Measurements from ENCODE around the gene PAF1.
"Not testable (repeated sequence)": the region's sequence is repeated elsewhere in the genome, so short reads cannot be mapped to it uniquely, and the experiment has no call there.

PAF1 gene

DNA sequence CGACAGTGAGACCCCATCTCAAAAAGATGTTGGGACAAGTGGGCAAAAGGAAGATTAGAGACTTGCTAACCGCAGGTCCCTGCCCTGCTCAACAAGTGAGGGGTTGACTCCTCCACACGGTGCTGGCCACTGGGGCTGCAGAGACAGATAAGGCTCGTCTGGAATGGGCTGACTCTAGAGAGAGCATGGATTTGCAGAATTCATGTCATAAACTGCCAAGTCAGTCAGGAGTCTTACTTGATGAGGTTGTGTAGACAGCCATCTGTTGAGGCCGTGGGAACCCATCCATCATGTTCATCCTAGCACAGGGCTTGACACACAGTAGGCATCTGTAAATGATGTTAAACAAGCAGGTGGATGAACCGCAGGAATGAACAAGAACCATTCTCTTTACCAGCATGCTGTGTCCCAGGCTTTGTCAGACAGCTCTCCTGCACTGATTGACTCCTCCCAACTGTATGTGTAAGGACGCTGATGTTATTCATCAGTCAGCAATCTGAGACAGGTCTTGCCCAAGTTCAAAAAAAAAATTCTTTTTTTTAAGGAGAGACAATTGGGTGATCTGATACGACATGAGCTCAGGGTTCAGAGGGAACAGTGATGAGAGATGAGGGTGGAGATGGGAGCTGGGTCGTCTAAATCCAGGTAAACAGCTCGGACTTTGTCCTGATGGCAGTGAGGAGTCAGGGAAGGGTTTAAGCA lies 8.8 kb downstream of the PAF1 start:
- DNase-seq = no peak

DNA sequence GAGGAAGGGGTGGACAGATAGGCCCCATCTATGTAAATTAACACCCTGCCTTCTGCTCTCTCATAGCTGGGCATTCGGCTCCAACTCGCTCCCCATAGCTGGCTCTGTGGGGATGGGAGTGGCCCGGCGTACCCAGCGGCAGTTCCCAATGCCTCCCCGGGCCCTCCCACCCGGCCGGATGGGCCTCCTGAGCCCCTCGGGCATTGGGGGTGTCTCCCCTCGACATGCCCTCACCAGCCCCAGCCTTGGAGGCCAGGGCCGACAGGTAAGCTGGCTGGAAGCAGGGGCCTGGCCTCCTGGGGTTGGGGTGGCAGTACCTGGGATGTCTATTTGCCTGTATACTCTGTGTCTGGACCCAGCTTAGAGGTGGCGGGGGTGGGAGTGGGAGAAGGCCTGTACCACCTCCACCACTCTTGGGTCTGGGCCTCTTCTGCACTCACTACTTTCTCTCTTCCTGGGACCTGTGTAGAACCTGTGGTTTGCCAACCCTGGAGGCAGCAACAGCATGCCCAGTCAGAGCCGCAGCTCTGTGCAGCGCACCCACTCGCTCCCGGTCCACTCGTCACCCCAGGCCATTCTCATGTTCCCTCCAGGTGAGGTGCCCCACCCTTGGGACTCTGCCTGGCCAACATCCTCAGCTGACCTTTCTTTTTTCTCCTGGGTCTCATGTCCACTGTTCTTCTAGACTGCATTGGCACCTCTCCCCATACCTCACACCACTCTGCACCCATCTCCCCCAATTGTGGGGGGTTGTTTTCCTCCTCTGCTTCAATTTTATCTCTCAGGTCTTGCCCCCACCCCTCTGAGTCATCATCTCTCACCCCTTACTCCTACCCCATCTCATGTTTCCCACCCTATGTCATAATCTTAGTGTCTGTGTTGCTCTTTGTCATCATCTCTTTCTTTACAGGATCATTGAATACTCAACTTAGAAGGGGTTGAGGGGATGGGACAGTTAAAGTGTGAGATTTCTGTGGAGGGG lies 10.1 kb downstream of the PAF1 start:
- no peak for DNase-seq

DNA sequence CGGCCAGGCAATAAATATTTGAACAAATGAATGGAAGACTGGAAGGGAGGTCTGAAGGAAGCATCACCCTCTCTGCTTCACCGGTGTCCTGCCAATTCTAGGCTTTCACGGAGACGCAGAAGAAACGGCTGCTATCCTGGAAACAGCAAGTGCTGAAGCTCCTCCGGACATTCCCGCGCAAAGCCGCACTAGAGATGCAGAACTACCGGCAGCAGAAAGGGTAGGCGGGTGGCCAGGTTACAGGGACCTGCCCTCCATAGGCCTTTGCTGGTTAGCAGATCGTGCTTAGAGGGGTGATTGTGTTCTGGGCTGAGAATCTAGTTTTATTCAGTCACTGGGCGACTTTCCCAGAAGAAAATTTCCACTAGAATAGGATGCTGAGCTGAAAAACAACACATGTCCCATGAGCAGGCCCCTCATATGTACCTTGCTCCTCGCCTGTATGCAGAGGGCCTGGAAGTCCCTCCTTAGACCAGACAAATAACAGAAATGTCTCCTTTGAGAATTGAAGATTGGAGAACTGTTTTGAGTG lies 11.0 kb downstream of the PAF1 start:
- DNase-seq = peak; percentile 52

DNA sequence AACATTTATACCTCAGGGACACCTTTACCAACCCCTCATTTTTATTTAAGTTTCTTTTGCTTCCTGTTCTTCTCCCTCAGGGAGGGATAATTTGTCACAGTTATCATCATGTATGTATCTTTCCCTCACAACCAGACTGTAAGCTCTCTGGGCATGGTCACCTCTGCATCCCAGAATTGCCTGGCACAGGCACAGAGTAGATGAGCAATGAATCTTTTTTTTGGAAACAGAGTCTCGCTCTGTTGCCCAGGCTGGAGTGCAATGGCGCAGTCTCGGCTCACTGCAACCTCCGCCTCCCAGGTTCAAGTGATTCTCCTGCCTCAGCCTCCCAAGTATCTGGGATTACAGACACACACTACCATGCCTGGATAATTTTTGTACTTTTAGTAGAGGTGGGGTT lies 11.5 kb downstream of the PAF1 start:
- not testable (repeated sequence) for DNase-seq

DNA sequence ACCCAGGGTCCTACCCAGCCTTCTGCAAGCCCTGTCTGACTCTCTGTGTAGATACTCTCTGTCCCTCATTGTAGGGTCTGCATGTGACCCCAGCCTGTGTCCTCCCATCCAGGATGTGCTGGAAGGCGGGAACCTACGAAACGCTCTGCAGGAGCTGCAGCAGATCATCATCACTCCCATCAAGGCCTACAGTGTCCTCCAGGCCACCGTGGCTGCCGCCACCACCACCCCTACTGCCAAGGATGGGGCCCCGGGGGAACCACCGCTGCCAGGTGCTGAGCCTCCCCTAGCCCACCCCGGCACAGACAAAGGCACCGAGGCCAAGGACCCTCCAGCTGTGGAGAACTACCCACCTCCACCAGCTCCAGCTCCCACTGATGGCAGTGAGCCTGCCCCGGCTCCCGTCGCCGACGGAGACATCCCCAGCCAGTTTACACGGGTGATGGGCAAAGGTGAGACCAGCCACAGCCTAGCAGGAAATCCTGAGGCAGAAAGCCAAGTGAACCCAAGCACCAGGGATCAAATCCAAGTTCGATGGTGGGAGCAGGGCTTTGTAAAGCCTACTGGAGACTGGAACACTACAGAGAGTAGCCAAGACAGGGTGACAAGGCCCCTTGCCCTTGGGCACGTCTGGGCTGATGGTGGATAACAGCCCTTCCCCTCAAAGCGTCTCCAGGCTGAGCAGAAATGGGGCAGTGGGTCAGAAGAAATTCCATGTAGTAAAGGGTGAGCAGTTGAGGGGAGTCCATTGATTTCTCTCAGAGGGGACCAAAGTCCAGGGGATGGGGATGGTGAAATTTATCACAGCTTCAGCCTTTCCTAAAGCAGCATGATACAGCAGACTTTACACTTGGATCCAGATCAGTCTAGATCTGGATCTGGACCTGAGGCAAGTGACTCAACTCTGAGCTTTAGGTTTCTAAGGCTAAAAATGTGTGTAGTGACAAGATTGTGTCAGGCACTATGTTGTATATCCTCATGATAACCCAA lies 13.2 kb downstream of the PAF1 start:
- no peak for DNase-seq

DNA sequence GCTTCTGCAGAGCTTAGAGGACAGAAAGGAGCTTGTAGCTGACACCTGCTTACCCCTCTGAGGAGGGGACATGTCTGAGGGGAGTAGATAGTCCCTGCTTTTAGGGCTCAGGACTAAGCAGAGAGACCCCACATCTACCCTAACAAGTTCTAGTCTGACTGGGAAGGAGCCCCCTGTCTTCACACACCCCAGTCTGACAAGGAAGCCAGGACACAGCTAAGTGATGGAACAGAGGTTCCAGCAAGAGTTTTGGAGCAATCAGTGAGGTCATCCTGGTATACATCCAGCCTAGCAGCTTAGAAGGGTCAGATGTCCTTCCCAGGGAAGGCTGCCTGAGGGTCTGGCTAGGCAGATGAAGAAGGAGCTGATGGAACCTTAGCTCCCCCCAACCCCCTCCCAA lies 15.0 kb downstream of the PAF1 start:
- DNase-seq = no peak

DNA sequence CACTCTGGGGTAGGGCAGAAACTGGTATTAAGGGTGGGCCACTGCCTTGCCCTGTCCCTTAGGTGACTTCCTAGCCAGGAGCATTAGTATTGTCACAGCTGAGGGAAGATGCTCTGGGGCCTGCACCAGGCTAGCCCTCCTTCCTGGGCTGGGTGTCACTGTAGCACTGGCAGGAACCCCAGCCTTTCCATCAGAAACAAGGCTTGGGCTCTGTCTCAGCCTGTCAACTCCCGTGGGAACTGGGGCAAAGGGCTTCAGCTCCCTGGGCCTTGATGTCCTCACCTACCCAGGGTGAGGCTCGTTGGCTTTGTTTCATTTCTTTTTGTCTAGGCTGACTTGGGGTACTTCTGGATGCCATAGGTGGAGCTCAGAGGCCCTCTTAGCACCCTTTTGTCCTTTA lies 18.0 kb downstream of the PAF1 start:
- DNase-seq = no peak

DNA sequence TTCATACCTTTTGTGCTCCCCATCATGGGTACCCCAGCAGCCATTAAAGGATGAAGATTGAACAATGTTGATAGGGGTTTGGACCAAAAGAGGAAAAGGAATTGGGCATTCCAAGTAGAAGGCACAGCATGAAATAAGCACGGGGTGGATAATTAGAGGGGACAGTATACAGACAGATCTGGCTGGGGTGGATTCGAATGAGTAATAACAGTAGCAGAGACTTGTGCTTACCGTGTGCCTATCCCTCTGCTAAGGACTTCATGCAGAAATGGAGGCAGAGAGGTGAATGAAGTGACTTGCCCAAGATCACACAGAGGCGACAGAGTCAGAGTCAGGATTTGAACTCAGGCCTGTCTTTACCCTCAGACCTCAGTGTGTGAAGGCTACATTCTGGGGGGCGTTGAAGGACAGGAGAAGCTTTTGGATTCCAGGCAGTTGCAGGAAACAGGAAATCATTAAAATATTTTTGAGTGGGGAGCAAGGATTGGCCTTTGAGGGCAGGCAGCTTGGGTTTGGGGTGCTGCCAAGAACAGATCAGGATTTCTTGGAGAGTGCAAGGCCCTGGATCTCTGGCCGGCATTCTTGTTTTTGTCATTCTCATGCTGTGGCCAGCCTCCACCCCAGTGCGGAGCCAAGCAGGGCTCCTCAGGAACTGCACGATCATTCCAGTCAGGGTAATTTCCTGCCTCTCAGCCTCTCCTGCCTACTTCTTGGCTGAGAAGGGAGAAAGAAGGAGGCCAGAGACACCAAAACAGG lies 18.7 kb downstream of the PAF1 start:
- peak; percentile 70 for DNase-seq

DNA sequence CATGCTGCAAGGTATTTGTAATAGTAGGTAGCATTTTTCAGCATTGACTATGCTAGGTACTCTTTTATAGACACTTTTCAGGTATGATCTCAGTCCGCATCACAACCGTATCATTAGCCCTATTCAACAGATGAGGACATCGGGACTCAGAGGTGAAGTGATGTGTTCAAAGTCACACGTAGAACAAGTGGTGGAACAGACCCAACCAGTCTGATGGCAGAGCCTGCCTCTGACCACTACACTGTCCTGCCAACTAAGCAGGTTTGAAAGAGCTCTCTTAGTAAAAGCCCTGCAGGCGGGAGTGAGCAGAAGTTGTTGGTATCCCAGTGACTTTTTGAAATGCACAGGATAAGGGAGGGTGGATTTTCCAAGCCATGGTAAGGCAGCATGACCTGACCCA lies 20.2 kb downstream of the PAF1 start:
- DNase-seq = no peak

DNA sequence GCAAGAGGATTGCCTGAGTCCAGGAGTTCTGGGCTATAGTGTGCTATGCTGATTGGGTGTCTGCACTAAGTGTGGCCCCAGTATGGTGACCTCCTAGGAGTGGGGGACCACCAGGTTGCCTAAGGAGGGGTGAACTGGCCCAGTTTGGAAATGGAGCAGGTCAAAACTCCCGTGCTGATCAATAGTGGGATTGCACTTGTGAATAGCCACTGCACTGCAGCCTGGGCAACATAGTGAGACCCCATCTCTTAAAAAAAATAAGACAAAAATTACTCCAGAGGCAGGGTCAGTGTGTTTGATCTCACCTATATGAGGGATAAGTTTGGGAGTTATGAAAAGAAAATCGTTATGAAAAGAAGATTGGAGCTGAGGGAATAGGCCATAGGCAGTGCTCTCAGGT lies 21.7 kb downstream of the PAF1 start:
- DNase-seq = no peak

DNA sequence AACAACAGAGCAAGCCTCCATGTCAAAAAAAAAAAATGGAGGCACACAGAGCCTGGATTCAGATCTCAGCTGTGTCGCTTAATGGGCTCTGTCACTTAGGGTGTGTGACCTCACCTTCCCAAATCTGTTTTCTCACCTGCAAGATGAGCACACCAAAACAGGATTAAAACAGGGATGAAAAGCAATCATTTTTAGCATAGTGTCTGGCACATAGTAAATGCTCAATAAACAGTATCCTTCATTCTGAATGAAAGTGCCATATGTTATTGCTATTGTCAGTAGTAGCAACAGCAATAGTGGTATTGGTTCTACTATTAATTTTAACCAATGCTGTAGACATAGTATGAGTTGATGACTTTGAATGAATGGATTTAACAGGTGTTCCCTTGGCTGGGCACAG lies 25.4 kb downstream of the PAF1 start:
- DNase-seq = no peak

DNA sequence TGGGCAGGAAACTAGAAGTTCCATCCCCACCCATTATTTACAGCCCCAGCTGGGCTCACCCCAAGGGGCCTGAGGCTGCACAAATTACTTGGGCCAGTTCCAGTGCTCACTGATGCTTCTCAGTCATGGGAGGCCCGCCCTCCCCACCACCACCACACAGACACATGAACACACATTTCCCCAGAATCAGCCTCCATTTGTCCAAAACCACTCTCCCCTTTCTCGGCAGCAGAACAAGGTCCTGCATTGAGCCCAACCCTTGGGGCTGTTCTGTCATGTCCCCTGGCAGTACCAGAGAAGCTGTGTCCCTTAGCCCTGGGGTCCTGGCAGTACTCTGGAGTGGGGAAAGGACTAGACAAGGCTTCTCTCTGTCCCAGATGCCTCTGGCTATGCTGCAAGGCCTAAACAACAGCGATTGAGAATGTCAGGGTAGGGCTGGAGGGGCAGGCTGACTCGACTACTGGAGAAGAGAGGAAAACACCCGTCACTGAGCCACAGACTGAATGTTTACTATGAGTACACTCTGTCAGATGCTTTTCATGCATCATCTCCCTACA lies 26.9 kb downstream of the PAF1 start:
- peak; percentile 90 for DNase-seq

DNA sequence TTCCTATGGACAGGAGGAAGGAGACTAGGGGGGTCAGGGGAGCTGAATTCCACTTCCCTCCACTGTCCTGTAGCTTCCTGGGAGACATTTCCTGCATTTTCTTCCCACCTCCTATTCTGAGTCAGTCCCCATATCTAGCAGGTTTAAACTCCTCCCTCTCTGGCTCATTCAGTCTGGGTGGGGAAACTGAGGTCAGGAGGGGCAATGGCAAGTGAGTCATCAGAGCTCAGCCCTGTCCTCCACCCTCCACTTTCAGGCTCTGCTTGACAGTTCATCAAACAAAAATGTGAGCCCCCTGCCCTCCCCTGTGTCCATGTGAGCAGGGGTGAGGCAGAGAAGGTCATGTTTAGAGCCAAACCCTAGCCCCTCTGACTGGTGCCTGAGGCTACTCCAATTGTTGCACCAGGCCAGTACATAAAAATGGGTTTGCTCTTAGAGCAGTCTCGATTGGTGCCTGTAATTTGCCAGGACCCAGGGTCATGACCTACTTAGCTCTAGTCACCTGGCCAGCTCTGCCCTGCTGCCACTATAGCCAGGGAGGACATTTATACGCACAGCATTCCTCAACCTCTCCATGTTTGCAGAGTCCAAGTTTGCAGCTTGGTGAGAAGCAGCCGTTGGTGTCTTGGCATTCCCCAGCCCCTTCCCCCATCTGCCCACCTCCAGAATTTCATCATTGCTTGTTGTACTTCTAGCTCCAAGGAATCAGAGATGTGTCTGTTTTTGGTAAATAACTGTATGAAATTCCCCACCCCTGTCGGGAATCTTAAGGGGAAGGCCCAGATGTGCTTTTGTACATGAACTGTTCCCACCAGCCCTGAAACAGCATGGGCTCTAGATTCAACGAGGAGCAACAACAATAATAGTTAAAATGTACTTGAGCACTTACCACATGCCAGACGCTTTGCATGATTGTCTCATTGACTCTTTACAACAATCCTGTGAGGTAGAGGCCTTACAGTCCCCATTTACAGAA lies 27.9 kb downstream of the PAF1 start:
- DNase-seq = no peak

DNA sequence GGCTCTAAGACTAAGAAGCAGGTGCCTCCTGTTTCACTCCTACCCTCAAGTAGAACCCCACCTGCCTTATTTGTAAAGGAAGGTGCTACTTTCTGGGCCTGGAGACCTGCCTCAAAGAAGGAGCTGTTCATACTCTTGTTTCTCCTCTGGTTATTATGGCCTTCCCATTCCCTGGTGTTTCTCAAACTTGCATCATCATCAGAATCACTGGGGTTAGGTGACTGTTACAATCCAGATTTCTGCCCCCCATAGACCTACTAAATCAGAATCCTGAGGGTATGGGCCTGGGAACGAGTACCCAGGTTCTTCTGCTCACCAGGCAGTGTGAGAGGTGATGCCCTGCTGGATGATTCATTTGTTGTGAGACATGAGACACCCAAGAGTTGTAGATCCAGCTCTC lies 30.3 kb downstream of the PAF1 start:
- no peak for DNase-seq

DNA sequence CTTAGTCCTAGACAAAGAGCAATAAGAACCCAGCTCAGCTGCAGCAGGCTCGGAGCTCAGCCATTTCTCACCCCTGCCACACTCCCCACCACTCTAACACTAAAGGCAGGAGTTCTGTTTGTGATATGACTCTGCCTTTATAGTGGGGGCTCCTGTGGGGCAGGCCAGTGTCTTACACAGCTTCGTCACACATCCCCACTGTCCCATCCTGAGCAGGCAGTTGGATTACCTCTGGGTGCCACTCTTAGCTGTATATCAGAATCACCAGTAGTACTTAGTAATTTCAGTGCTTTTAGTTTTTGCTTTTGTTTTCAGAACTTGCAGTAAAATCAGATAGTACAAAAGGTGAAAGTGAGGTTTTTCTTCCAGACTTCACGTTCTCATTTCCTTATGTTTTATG lies 31.9 kb downstream of the PAF1 start:
- DNase-seq = no peak

DNA sequence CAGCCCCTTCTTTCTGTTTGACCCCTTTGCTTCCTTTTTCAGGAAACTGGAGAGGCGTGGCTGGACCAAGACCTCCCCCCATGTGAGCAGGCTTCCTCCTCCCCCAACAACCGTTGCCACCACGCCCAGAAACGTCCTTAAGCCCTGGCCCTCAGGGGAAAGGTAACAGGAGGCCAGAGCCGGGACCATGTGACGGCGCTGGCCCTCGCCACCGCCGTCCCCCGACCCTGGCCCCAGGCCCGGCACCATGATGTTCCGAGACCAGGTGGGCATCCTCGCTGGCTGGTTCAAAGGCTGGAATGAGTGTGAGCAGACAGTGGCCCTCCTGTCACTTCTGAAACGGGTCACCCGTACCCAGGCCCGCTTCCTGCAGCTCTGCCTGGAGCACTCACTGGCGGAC lies 34.3 kb downstream of the PAF1 start:
- DNase-seq = no peak

DNA sequence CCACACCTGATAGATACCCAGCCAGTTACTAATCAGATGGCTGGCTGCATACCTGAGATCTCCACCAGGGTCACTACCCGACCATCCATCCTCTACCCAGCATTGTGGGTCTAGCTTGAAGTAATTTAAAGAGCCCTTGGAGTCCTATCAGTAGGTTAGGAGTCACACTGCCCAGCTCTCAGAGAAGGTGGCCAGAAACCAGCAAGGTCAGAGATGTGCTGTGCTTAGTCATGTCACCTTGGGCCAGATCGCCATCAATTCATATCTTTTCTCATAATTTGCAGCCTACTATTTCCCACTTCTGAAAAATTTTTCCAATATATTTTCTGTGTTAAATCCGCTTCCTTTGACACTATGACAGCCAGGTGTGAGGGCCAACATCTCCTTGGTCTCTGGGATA lies 34.8 kb downstream of the PAF1 start:
- DNase-seq = no peak

DNA sequence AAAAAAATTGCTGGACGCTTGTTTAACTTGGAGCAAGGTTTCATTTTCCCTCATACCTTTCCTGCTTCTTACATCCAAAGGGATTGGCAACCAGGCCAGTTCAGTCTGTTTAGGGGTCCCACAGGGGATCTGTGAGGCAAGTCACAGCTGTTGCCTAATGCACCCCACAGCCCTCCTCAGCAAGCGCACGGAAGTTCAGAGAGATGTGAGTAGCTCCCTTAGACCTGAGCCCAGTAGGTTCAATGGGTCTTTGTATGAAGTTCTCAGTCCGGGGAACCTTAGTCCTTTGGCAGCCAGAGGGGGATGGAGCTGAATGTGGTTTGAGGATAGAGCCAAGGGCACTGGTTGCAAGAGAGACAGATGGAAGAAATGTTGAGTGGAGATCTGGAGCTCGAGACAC lies 35.7 kb downstream of the PAF1 start:
- DNase-seq = peak; percentile 63

DNA sequence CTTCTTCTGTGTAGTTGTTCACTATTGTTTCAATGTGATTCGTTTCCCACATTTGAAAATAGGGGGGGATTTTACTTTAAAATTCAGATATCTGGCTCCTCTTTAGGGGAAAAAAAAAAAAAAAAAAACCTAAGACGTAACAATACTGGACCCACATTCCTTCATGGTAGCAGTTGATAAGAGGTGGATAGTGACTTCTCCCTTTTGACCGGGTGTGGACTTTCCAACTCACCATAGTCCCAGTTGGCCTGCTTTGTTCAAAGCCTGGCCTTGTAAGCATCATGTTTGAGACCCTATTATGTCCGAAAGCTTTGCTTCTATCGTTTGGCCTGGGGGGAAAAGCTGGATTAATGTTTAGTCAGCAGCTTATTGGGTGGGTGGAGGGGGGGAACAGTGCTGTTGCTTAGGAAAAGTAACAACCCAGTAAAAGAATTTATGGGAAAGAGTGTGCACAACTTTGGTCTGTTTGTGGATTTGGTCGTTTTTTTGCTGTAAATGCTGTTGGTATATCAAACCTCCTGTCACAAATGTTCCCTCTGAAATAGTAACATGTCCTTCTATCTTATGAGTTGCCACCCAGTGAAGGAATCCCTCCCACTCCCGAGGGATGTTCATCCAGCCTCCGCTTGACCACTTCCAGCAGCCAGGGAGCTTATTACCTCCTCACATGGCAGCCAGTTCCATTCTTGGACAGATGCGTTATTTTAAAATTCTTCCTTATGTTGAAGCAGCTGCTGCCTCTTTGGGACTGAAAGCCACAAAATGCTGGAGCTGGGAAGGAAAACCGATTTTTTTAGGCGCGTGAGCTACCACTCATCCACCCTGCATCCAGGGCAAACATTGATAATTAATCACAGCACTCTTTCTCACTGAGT lies 38.3 kb downstream of the PAF1 start:
- no peak for DNase-seq
